ENCODE results near the gene C1RL.

Gene C1RL

GRCh38 chr12:7136676-7137075 is 27.7 kb upstream of the C1RL start:
- no peak for DNase-seq

GRCh38 chr12:7136071-7136470 is 27.1 kb upstream of the C1RL start:
- no peak for DNase-seq

- DNase-seq = no peak
Measured at GRCh38 chr12:7134396-7135166, 25.6 kb upstream of the C1RL start.

- DNase-seq = no peak
Measured at GRCh38 chr12:7131502-7131866, 22.5 kb upstream of the C1RL start.

- peak; percentile 44 to 49 for DNase-seq
Measured at GRCh38 chr12:7130701-7131501, 21.9 kb upstream of the C1RL start.

- peak; percentile 78 to 83 for DNase-seq
Measured at GRCh38 chr12:7129872-7130691, 21.1 kb upstream of the C1RL start, which contains the start of gene CLSTN3. Gene CLSTN3, plus strand, starts transcription at chr12:7130371. Its CDS starts 278 bp downstream, at chr12:7130649.

- DNase-seq = no peak
Measured at GRCh38 chr12:7129287-7129871, 20.4 kb upstream of the C1RL start.

GRCh38 chr12:7128681-7129286 is 19.8 kb upstream of the C1RL start, which contains the start of gene RBP5:
Gene RBP5, minus strand, starts transcription at chr12:7128889. Its CDS starts 114 bp downstream, at chr12:7128775.
- DNase-seq = no peak

- no peak for DNase-seq
Measured at GRCh38 chr12:7127916-7128626, 19.1 kb upstream of the C1RL start.

GRCh38 chr12:7125632-7126227 is 16.7 kb upstream of the C1RL start:
- no peak for DNase-seq

- DNase-seq = no peak
Measured at GRCh38 chr12:7123806-7124522, 14.9 kb upstream of the C1RL start.

GRCh38 chr12:7122811-7123769 is 14.1 kb upstream of the C1RL start:
- DNase-seq = no peak

GRCh38 chr12:7121324-7121723 is 12.3 kb upstream of the C1RL start:
- DNase-seq = no peak

GRCh38 chr12:7120166-7120565 is 11.2 kb upstream of the C1RL start:
- no peak for DNase-seq

GRCh38 chr12:7118881-7119280 is 9.9 kb upstream of the C1RL start:
- no peak for DNase-seq

GRCh38 chr12:7117670-7118069 is 8.7 kb upstream of the C1RL start:
- no peak for DNase-seq

GRCh38 chr12:7116916-7117315 is 7.9 kb upstream of the C1RL start:
- no peak for DNase-seq

- DNase-seq = no peak
Measured at GRCh38 chr12:7116196-7116595, 7.2 kb upstream of the C1RL start.

GRCh38 chr12:7114851-7115250 is 5.8 kb upstream of the C1RL start:
- DNase-seq = no peak
